VCaP (cell line): Measurements from ENCODE around the gene MATN3.
A peak's percentile ranks its signal among the peaks of the same experiment; 100 is the strongest.

ENCODE experiments used
- H3K27ac ChIP-seq: fragments of 450-650 bp; 2 replicates; pipeline ENCODE4 v1.5.1; 2017
- TF ChIP-seq, protein P1 (sequence below): fragments of 450-650 bp; conservative IDR thresholded peaks from 2 replicates; pipeline ENCODE4 v1.5.1; 2017; ENCODE audit warnings: mild to moderate bottlenecking, moderate library complexity

MATN3 gene

DNA sequence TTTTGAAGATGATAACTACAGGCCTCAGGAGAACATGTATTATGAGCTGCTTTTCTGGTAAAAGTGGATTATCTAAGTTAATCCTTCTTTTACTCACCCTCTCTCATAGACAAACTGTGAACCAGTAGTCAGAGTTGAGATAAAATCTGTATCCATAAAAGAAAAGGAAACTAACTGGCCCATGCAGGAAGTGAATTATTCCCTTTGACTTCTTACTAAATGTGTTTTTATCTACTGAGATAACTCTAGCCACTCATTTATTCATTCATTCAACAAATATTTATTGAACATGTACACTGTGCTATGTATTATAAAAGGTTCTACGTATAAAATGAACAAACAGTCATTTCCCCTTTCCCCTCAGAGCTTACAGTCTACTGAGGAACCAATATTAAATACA lies 32.5 kb downstream of the MATN3 start:
- TF ChIP-seq, protein P1, sequence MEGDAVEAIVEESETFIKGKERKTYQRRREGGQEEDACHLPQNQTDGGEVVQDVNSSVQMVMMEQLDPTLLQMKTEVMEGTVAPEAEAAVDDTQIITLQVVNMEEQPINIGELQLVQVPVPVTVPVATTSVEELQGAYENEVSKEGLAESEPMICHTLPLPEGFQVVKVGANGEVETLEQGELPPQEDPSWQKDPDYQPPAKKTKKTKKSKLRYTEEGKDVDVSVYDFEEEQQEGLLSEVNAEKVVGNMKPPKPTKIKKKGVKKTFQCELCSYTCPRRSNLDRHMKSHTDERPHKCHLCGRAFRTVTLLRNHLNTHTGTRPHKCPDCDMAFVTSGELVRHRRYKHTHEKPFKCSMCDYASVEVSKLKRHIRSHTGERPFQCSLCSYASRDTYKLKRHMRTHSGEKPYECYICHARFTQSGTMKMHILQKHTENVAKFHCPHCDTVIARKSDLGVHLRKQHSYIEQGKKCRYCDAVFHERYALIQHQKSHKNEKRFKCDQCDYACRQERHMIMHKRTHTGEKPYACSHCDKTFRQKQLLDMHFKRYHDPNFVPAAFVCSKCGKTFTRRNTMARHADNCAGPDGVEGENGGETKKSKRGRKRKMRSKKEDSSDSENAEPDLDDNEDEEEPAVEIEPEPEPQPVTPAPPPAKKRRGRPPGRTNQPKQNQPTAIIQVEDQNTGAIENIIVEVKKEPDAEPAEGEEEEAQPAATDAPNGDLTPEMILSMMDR = no peak
- no peak overlapping the region for H3K27ac ChIP-seq

DNA sequence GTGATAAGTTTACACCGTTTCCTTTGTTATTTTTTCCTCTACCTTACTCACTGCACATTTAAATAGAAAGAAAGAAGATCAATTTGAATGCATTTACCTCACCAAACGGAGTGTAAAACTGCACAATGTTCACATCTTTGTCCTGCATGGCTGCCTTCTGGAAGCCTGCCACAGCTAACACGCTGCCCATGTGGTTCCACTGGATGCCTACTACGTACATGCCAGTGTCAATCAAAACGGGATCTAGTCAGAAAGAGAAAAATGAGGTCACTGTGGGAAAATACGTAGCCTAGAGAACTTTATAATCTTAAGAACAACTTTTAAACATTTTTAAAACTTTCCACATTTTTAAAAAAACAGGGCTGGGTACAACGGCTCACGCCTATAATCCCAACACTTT lies 39.0 kb downstream of the MATN3 start:
- H3K27ac ChIP-seq = no peak overlapping the region
- TF ChIP-seq, protein P1 = no peak

DNA sequence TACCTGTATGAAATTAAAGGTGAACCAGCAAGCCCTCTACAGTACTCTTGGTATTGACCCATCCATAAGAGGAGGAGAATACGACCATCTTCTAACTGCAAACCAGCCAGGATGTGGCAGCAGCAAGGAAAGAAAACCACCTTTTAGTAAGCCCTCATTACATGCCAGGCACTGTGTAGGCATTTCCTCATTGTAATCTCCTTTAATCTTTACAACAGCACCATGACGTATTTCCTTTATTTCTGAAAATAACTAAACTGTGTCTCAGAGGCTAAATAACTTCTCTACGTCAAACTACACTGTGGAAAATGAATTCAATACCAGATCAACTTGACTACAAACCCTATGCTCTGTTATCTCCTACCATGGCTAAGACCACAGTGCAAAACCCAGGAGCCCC lies 40.8 kb downstream of the MATN3 start:
- no peak overlapping the region for H3K27ac ChIP-seq
- TF ChIP-seq, protein P1 = no peak

DNA sequence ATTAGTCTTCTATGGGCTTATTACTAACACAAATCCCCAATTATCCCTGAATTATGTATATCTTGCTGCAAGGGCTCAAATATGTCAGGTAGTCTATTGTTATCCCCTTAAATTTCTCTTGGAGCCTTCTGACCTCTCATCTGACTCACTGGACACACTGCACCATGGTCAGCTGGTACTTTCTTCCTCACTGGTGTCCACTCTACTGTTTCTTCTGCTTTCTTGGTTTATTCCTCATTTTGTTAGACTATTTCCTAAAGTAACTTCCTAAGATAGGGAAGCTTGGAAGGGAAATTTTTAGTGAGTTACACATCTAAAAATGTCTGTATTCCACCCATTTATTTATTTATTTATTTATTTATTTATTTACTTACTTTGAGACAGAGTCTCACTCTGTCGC lies 49.1 kb downstream of the MATN3 start:
- TF ChIP-seq, protein P1 = no peak
- no peak overlapping the region for H3K27ac ChIP-seq

DNA sequence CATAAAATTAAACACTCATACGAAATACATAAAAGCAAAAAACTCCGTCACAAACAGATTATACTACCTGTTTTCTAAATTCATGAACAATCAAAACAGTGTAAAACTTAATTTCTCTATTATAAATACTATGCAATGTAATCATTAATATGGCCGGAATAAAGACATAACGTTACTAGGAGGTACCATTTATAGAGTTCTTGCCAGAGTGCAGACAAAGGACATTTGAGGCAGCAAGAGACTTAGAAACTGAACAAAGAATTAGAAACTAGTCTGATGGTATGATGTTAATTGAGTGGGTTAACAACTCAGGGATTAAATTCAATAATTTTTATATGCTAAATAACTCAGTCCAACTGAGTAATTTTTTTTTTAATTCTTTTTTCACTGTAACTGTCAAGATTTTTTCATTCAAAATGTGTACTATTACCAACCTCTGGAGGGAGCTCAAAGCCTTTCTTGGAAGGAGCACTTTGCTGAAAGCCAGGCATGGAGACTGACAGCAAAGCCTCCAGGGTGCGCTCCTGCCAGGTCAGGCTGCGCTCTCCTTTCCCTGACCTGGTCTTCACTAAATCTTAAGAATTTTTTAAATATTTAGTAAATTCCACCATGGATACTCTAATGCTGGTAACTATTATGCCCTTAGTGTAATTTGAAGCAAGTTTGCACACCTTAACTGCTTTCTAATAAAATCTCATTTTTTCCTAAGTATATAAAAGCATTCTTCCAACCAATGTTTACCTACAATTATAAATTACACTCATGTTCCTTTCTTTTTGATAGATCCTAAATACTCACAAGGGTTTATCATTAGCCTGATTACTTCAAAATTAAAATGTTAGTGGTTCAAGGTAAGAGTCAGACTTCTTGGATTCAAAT lies 56.7 kb downstream of the MATN3 start:
- no peak overlapping the region for H3K27ac ChIP-seq

DNA sequence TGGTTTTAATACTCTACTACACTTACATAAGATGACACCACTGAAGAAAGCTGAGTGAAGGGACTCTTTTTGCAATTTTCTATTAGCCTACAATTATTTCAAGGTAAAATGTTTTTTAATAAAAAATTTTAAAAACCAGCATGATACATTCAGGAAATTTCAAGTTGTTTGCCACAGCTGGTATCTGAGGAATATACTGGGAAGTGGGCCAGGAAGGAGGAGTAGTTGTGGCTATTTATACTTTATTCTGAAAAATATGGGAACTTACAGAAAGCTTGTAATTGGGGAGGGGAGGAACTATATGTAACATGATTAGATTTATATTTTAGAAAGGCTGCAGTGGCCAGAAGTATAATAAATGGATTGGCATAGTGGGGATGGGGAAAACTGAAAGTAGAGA lies 63.4 kb downstream of the MATN3 start:
- TF ChIP-seq, protein P1 = no peak
- no peak overlapping the region for H3K27ac ChIP-seq

More for the DNA sequence above, 56.7 kb downstream of the MATN3 start:
- TF ChIP-seq, protein P1 = peak; percentile 94

DNA sequence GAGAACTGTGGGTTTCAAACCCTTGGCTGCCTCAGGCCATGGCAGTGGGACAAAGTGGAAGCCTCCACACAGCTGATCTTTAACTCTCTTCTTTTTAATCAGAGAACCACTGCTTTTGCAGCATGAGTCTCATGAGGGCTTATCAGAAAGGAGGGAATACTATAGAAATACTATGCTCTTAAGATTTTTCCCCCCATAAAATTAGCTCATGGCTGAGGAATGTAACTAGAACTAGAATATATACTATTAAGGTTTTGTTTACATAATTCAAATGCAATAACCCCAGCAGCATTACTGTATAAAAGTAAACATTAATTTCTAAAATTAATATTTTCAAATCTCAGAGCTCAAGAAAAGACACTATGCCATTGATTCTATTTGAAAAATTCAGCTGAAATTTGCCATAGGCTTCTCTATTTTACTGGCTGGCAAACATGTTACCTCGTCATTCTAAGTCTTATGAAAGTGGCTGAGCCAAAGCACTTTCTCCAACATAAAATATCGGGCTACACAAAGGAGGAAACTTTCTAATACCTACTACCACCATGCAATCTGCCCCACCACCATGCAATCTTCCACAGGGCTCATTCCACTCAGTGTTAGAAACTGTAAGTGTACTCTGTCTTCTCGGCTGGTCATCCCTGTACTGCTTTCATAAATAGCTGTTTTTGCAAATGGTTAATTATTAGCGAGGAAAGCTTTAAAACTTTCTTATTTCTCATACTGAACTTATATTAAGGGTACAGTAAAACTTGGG lies 65.1 kb downstream of the MATN3 start:
- TF ChIP-seq, protein P1 = no peak
- no peak overlapping the region for H3K27ac ChIP-seq
